Upper lobe of left lung (tissue), 4 donors: ENCODE measurements around the gene SVOP.

ENCODE experiments used
- CTCF ChIP-seq, 6 experiments: fragments of 450-650 bp in 4 of 6; fragments of 200-600 bp in 2 of 6; sonication (generic) in 2 of 6; IDR thresholded peaks; one replicate each; pipeline ENCODE4 v1.5.1; 2016 to 2019; ENCODE audit warnings: antibody characterized with exemption in 6 of 6
- POLR2AphosphoS5 ChIP-seq, 2 donors: sonication (generic); formaldehyde crosslinking; IDR thresholded peaks; one replicate each; pipeline ENCODE4 v1.5.1; 2017; ENCODE audit warnings: antibody characterized with exemption in 2 of 2

DNA sequence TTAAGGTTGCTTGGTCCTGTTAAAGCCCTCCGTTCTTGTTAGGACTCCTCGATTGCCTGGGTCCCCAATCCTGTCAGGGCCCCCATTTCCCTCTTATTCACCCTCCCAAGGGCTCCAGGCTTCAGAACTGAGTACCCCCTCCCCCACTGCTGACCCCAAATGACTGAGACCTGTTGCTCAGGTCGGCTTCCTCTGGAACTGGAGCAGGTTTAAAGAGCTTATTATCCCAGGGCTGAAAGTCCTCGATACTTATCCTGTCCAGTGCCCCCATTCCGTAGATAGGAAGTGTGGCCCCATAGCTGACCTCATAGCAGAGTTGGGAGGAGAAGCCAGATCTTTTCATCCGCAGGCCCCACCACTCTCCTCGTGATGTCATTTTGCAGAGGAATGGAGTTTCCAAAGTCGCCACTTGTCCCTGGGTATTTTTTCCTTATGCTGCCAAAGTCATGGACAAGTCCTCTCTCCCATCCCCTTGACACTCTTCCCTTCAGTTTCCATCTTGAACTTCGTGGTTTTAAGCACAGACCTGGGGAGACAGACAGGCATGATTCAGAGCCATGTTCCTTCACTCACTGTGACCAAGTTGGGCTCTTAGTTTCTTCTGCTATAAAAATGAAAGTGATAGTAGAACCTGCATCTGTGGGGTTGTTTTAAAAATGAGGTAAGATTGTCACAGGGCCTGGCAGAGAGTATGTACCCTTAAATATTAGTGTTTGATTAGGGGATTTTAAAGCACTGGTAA lies 32.7 kb upstream of the SVOP start:
- TF ChIP-seq CTCF (IDR thresholded peaks at IDR 0.05), result no peak
- TF ChIP-seq POLR2AphosphoS5 (IDR thresholded peaks at IDR 0.05), result no peak
